Midbrain (tissue), 1 donor: ENCODE measurements around the gene NDUFS5.
"Not testable (repeated sequence)": the region's sequence is repeated elsewhere in the genome, so short reads cannot be mapped to it uniquely, and the experiment has no call there.

ENCODE experiments used
- DNase-seq: peaks from one replicate; lab custom pipeline; 2025; lab: John Stamatoyannopoulos, UW

Gene NDUFS5

DNA sequence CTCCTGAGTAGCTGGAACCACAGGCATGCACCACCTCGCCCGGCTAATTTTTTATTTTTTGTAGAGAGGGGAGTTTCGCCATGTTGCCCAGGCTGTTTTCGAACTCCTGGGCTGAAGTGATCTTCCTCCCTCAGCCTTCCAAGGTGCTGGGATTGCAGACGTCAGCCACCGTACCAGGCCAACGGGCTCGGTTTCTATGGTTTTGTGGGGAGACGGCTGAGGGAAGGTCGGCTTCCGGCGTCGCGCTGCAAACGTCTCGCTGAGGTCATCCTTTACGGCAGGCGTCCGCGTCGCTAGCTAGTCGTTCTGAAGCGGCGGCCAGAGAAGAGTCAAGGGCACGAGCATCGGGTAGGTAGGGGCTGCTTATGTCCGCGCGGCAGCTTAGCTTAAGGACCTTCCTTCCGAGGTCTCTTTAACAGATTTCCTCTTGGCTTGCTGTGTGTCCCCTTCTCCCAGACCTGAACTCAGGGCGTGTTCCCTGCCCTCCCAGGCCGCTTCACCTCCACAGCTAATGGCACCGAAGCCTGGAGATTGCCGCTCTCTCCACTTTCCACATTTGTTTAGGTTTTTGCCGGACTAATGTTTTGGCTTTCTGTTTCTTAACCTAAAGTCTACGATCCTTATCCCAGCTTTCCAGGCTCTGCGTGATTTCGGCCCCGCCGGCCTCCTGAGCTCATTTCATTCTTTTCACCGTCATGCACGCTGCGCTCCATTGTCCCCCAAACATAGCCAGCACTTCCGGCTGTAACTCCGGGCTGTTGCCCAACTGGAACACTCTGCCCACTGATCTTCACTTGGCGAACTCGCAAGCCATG, at the start of gene NDUFS5:
Gene NDUFS5 (plus strand): TSS at position 300 of the 815 bp plus-strand sequence. CDS start 2,375 bp downstream, outside the sequence.
- peak; percentile 90 for DNase-seq

GRCh38 chr1:38977399-38978244, 48.5 kb upstream of the NDUFS5 start:
- DNase-seq = not testable (repeated sequence)

DNA sequence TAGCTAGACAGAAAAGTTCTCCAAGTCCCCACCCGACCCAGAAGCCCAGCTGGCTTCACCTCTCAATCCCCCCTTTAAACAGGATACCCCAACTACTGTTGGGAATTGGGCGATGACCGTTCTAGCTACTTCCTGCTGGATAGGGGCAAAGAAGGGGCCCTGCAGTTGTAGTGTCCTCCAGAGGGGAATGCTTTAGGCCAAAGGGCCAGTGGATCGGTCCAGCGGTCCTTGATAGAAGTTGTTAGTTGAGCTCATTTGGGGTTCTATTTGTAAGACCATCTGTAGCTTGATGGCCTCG, 48.0 kb upstream of the NDUFS5 start:
- DNase-seq = not testable (repeated sequence)

GRCh38 chr1:38979380-38979779, 46.8 kb upstream of the NDUFS5 start:
- DNase-seq = not testable (repeated sequence)

DNA sequence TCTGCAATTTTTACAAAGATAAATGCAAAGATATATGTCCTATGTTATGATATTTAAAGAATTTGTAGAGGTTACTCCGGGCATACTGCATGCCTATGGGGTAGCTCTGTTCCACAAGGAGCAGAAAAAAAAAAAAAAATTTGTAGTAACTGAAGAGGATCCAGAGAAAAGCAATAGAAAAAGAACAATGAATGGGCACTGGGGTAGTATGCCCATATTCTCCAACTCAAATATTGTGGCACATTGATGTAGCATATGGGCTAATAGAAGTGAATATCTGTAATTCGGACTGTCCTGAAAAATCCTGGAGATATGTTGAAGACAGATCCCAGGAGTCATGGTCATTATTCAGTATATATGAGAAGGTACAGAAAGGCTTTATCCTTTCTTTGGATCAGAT, 36.2 kb upstream of the NDUFS5 start:
- DNase-seq = no peak

GRCh38 chr1:38990386-38990737, 35.8 kb upstream of the NDUFS5 start:
- DNase-seq = no peak

GRCh38 chr1:38990738-38991637, 35.2 kb upstream of the NDUFS5 start, which contains the start of gene AKIRIN1:
TSS of gene AKIRIN1 (plus strand) at chr1:38991276. CDS start at chr1:38991381, 105 bp downstream.
- peak; percentile 99 for DNase-seq

GRCh38 chr1:38991638-38992411, 34.3 kb upstream of the NDUFS5 start:
- DNase-seq = peak; percentile 37

DNA sequence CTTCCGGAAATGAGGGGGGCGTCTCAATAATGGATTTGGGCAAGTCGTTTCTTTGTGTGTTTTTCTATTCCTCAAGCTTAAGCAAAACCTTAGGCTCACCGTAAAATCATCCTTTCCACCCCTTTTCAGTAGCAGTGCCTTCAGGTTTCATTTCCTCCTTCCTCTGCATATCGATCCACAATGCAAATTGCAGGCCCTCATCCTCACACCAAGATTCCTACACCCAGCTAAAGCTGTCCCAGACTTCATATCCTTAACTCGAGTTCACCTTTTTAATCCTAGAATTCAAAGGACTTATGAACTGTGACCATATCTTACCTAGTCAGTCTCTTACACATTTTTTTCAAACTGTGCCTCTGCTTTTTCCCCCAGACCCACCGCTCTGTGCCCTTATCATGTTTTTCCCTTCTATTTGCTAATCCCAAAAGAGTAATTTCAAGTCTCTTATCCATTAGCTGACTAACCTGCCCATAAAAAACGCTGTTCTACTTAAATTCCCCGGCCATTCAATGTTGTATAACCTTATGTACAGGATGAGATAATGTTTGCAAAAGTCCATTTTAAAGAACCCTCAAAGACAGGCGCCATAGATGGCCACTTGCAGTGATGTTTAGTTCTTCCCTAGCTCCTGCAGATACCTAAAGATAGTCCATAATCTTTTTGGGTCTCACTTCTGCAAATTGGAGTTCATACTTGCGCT, 33.6 kb upstream of the NDUFS5 start:
- DNase-seq = no peak

GRCh38 chr1:38994196-38994595, 32.0 kb upstream of the NDUFS5 start:
- DNase-seq = no peak

GRCh38 chr1:38997034-38997900, 28.9 kb upstream of the NDUFS5 start:
- DNase-seq = peak; percentile 55

- peak; percentile 55 for DNase-seq
Observed at GRCh38 chr1:38997901-38998190, 28.3 kb upstream of the NDUFS5 start.

DNA sequence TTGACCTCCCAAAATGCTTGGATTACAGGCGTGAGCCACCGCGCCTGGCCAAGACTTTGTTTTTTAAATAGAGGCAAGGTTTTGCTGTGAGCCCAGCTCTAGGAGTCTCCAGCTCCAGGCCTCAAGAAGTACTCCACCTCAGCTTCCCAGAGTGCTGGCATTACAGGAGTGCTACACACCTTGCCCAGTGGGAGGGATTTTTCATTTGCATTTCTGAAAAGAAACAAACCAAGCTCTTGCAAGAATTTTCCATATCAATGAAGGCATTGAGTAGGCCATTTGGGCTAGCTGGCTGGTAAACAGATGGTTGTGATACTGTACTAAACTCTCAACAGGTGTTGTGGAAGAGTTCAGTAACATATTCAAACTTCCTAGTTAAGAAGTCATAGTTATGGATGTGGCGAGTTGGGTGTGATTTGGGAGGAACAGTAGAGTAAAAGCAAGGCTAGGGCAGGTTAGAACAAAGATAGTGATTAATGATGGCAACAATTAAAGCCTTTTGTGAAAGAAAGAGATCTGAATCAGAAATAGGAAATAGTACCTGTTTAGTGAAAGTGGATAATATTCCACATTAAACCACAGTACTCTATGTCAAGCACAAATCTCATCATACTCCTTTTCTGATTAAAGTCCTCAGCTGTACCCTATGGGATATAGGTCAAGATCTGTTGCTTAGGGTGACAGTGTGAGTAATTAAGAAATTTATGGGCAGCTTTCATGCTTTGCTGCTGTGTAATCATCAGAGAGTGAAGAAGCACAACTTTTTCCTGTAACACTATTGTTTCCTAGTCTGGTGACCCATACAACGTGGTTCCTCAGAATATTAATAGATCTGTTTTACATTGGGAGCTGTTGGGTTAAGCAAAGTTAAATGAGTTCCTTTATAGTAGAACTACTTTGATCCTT, 24.4 kb upstream of the NDUFS5 start:
- no peak for DNase-seq

DNA sequence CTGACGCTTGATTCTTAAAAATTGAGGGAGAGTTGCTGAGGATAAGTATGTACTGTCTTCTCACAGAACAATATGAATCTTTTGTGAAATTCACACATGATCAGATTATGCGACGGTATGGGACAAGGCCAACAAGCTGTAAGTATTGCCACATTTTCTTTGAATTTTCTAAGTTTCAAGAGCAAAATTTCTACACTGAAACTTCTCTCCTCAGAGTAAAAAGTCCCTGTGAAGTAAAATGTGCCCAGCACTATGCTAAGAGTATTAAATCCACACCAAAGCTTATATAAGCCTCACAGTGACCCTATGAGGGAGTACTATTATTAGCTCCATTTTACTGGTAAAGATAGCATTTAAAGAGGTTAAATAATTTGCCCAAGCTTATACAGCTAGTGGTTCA, 22.9 kb upstream of the NDUFS5 start:
- DNase-seq = no peak

DNA sequence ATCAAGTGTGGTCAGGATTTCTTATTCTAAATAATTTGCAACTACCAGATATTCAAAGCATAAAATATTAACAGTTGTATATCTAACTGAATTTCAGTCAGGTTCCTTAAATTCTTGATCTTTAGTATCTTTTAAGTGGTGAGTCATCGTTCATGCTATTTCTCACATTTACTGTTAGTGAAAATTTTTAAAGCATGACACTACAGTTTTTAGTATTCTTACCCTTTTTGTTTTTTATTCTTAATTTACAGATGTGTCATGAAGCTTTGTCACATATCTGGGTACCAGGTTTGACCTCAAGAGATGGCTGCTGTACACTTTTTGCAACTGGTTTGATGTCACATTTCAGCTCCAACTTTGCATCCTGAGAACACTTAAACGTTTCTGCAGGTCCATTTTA, 22.4 kb upstream of the NDUFS5 start:
- DNase-seq = no peak

GRCh38 chr1:39006287-39006686, 19.9 kb upstream of the NDUFS5 start:
- DNase-seq = no peak

GRCh38 chr1:39006726-39007645, 19.2 kb upstream of the NDUFS5 start:
- DNase-seq = no peak

DNA sequence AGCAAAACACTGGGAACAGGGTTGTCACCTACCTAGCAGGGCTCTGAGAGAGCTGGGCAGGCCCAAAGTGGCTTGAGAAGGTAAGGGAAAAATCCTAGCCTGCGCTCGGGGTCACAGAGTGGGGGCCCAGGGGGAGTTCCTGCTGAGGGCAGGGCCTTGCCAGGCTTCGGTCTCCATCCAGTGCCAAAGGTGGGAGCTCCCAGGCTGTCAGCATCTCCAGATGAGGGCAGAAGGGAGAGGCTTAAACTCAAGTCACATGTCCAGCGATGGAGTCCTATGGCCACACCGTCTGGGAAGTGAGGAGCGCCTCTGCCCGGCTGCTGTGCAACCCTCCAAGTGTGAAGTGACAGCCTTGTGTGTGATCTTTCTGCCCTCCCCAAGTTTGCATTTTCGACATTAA, 11.2 kb upstream of the NDUFS5 start:
- not testable (repeated sequence) for DNase-seq
